OCI-LY3 (cell line): ENCODE data around the gene VSNL1.

Source experiments
- CTCF ChIP-seq: fragments of 200-600, 300-600 bp; sonication (generic); IDR thresholded peaks from 2 replicates; pipeline ENCODE4 v1.5.1; 2014; ENCODE audit warnings: antibody characterized with exemption, low read length, low read depth
- EZH2phosphoT487 ChIP-seq: fragments of 200-600 bp; shearing (Covaris generic); IDR thresholded peaks from 2 replicates; pipeline ENCODE4 v1.6.1; 2018; ENCODE audit warnings: antibody characterized with exemption, mixed run types, low read depth

- TF ChIP-seq CTCF = no peak
- no peak for TF ChIP-seq EZH2phosphoT487
Observed at GRCh38 chr2:17589406-17590035, 49.0 kb downstream of the VSNL1 start.
